Stimulated activated CD8-positive, alpha-beta memory T cell treated with anti-CD3 and anti-CD28 coated beads, Interleukin-4, amount 100 ng/mL, for 1 hour (primary cell): Measurements from ENCODE around the gene DGAT2.

ENCODE experiments used
- DNase-seq, 2 donors: peaks; one replicate each; pipeline ENCODE4 v3.0.0-alpha.2; 2020; ENCODE audit warnings: low read depth in 2 of 2, low spot score in 1 of 2

The DGAT2 gene

DNA sequence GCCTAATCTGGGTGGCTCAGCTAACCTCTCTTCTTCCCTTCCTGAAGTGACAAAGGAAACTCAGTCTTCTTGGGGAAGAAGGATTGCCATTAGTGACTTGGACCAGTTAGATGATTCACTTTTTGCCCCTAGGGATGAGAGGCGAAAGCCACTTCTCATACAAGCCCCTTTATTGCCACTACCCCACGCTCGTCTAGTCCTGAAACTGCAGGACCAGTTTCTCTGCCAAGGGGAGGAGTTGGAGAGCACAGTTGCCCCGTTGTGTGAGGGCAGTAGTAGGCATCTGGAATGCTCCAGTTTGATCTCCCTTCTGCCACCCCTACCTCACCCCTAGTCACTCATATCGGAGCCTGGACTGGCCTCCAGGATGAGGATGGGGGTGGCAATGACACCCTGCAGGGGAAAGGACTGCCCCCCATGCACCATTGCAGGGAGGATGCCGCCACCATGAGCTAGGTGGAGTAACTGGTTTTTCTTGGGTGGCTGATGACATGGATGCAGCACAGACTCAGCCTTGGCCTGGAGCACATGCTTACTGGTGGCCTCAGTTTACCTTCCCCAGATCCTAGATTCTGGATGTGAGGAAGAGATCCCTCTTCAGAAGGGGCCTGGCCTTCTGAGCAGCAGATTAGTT is 32.3 kb downstream of the DGAT2 start:
- DNase-seq, result no peak

- no peak for DNase-seq
Measured at GRCh38 chr11:75801362-75802020, 32.9 kb downstream of the DGAT2 start.

GRCh38 chr11:75802021-75802912 is 33.7 kb downstream of the DGAT2 start:
- no peak for DNase-seq

- DNase-seq, result peak; percentile 51 to 54
Measured at GRCh38 chr11:75802913-75803820, 34.6 kb downstream of the DGAT2 start.

DNA sequence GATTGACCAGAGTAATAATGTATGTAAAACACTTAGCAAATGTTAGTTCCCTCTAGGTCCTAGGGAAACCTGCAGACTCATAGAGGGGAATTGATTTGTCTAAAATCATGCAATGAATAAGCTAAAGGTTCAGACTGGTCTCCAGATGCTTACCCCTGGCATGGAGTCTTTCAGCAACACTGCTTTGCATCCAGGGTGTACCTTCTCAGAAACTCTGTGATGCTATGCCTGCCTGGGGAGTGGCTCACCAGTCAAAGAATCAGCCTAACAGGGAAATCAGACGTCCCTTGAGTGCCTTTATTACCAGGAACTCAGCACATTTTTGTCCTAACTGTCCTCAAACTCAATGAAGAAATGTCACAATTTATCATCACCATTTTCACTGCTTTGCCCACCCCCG is 40.5 kb downstream of the DGAT2 start:
- no peak for DNase-seq

DNA sequence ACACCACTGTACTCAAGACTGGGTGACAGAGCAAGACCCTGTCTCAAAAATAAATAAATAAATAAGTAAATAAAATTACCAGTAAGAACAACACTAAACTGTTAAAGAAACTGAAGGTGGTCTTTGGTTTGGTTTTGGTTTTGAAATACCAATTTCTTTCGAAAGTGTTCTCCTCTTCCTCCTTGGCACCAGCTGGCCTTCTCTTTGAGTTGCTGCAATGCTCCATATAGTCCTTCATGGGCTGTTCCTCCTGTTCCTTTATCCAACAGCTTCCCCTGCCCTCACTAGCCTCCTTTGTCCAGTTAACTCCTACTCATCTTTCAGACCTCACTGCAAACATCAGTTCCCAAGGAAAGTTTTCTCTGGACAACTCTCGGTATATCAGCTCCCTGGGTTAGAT is 41.4 kb downstream of the DGAT2 start:
- no peak for DNase-seq

GRCh38 chr11:75810637-75811390 is 42.2 kb downstream of the DGAT2 start:
- DNase-seq, result no peak

DNA sequence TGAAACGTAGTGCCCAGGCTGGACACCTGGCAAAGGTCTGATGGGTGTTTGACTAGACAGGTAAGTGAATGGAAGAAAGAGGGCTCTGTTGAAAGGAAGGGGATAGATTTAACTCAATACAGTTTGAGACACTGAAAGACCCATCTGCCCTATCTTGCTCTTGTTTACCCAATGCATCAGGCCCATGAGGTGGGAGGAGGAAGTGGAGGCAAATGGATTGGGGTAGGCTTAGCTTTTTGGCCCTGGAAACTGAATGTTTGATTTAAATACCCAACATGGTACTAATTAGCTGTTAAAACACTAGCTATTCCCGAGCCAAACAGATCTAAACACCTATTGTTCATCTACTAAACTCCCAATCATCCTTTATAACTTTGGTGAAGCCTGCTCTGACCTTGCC is 42.9 kb downstream of the DGAT2 start:
- DNase-seq, result no peak

DNA sequence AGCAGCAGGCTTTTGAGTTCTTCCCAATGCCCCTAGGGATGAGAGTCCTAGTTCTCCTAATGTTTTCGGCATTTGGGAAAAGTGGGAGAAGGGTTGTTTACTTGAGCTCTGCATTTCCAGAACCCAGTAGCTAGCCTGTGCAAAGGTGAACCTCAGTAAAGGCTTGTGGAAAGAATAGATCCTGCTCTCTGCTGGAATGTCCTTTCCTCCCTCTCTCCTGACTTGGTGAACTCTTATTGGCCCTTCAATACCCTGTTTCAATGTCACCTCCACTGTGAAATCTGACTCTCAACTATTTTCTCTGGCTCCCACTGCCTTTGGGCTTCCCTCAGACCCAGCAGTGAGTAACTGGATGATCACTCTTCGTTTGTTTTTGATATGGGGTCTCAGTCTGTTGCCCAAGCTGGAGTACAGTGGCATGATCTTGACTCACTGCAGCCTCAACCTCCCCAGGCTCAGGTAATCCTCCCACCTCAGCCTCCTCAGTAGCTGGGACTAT is 44.0 kb downstream of the DGAT2 start:
- DNase-seq, result no peak

DNA sequence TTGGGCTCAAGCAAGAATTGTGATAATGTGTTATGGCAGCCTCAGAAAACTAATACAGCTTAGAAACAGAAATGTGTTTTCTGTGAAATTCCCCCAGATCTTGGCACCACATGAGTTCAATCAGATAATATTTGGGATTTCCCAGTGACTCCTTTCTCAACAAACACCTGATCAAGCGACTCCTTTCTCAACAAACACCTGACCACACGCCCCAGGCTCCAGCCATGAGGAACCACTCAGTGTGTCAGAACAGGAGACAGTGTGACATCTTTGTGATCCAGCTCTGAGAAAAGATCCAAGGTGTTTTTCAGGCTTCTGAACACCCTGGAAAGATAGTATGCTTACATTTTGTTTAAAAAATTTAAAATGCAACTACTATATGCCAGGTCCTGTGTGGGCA is 44.5 kb downstream of the DGAT2 start:
- DNase-seq, result no peak

DNA sequence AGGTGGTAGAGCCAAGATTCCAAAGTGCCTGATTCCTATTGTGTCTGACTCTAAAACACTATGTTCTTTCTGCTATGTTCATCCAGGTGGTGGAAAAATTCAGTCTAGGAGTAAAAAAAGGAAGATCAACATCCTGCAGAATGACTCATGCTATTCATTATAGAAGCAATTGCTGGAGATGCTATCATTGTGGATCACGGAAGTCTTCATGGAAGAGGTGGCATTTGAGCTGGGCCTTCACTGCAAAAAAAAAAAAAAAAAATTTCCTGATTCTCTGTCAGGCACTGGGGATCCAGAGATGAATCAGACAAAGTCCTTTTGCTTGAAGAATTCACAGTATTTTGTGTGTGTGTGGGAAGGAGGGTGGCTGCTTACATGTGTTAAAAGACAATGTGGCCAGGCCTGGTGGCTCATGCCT is 45.1 kb downstream of the DGAT2 start:
- DNase-seq, result no peak

DNA sequence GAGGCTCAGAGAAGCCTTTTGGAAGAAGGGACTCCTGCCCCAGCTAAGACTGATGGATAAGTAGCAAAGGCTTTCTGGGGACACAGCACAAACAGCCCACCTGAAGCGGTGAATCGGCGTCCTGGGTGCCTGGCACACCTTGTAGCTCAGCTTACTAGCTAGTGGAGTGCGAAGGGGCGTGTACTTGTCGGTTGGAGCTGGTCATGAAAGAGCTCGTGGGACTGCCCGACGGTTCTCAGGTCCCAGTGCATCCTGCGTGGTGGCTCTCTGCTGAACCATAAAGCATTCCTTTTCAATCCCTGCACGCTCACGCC is 45.7 kb downstream of the DGAT2 start:
- no peak for DNase-seq

DNA sequence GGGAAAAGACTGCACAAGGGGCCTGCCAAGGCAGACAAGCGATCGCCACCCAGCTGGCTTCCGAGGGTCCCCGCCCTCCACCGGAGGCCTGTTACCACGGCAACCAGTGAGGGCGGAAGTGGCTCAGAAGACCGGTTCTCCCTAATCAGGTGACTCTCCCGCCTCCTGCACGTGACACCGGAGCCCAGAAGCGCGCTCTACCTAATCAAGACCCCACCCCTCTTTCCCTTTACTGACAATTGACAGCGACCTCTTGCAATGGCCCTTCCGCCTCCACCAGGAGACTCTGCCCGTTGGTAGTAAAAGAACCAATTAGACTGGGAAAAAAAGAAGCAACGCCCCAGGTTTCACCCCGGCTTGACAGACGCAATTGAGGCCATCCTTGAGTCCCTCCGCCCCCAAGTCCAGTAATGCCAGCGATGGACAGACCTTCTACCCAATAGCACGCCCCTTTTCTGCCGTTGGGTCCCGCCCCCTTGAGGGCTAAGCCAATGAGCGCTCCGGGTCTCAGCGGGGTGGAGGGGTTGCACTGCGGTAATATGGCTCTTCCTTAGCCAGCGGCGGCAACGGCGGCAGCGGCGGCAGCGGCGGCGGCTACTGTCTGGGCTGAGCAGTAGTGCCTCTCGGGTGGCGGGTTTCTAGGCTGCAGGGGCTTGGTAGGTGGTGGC is 46.2 kb downstream of the DGAT2 start, which contains the start of gene UVRAG:
Gene UVRAG, plus strand, starts transcription at position 534 of the 668 bp plus-strand sequence. CDS start 198 bp downstream, outside the sequence.
- DNase-seq, result peak; percentile 96 to 97

GRCh38 chr11:75815345-75816168 is 47.0 kb downstream of the DGAT2 start:
- DNase-seq, result peak in 1 of 2 donors; percentile 3

DNA sequence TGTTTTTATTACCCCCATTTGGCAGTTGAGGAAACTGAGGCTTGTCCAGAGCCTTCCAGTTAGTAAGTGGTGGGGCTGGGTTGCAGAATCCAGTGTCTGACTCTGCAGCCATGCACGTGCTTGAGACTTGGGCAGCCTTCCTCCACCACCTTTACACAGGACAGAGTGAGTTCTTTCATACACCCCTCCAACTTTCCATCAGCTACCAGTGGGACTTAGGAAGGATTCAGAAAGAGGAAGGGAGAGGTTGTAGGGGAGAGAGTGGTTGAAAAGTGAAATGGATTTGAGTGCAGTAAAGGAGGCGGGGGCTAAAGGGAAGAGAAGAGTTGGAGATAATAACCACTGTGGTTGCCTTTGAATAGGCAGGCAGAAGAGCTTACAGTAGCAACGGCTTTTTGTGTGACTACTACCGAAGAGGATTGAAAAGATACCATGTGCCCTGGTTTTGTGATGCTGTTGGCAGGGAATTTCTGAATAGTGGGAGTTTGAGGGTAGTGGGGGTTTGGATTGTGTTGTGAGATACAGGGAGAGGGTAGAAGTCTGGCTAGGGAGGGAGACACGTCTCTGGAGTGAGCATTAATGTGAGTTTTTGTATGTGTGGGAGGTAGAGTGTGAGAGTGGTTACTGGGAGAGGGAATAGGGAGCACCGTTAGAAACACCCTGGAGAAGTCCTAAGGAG is 48.1 kb downstream of the DGAT2 start:
- no peak for DNase-seq

GRCh38 chr11:75820645-75821044 is 52.1 kb downstream of the DGAT2 start:
- no peak for DNase-seq

DNA sequence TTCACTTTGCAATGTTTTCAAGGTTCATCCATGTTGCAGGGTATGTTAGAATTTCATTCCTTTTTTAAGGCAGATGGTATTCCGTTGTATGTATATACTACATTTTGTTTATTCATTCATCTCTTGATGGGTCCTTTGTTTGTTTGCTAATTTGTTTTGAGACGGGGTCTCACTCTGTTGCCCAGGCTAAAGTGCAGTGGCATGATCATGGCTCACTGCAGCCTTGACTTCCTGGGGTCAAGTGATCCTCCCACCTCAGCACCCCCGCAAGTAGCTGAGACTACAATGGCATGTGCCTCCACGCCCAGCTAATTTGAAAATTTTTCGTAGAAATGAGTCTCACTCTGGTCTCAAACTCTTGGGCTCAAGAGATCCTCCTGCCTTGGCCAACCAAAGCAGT is 52.6 kb downstream of the DGAT2 start:
- DNase-seq, result no peak

DNA sequence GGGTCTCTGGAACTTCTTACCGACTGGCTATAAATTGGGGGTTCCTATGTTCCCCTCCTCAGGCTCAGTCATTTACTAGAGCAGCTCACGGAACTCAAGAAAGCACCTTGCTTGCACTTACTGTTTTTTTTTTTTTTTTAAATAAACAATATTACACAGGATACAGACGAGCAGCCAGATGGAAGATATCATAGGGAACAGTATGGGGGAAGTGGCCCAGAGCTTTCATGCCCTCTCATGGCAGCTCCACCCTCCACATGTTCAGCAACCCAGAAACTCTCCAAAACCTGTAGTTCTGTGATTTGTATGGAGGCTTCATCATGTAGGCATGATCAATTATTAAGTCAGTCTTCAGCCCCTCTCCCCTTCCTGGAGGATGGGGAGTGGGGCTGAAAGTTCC is 54.0 kb downstream of the DGAT2 start:
- no peak for DNase-seq
